ENCODE data around the gene ISYNA1. TPM values are rescaled to one million over a fixed set of nuclear protein-coding genes. Genes with fewer than 3 reads are reported as not detected.

ISYNA1 gene
- total RNA-seq, 1 donor from 2014 or later = 153 TPM

DNA sequence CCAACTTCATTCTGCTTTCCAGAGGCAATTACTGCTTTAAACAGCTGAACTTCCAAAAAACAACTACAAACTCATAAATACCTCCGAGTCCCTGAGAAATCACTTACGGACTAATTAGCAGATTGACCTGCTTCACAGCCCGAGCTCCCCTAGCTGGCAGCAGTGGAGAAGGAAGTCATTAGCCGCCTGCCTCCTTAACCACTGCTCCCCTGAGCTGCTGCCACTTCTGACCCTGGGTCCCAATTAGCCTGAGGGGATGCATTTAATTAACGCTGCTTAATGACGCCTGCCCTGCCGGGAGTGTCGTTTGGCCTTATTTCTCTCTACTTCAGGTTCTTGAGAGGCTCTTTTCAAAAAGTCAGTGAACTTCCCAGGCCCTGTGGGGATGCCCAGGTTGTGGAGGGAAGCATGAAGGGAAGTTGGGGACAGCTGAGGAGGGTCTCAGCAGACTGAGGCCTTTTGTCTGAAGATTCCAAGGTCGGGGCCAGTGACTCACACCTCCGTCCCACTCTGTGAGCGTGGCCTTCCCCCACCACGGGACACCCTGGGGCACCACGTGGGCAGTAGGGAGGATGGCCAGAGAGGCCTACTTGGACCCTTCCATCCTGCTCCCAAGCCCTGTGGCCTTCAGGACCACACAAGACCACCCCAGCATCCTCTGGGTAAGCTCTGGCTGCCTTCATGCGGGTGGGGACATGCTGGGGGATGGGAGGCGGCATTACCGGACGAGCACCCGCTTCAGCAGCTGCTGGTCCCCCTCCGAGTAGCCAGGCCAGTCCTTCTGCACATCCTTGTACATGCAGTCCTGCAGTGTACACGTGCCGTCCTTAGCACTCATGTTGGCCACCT is 19.8 kb upstream of the ISYNA1 start:
- peaks cover 44% of the 10 kb centered on the region for H3K4me1 ChIP-seq (ENCODE audit: insufficient read depth, low read length)
- no peak overlapping the region for H3K4me2 ChIP-seq (ENCODE audit: low read length)
- Mint-ChIP-seq H3K9me3 (ENCODE audit: unreplicated experiment) (no peaks in the 10 kb centered on the region), H3K4me1 (ENCODE audit: low read depth, unreplicated experiment) (peaks cover 7% of the 10 kb centered on the region), H3K4me3 (ENCODE audit: unreplicated experiment) (no peak overlapping the region), H3K27ac (ENCODE audit: unreplicated experiment) (no peak overlapping the region), H3K36me3 (ENCODE audit: low read depth, unreplicated experiment) (peaks cover 9% of the 10 kb centered on the region), H3K27me3 (ENCODE audit: low read depth, unreplicated experiment) (no peaks in the 10 kb centered on the region)
- H2AFZ ChIP-seq (ENCODE audit: low read depth, low read length) = no peak overlapping the region
- no peak overlapping the region for H3K4me3 ChIP-seq (ENCODE audit: insufficient read depth, low read depth, low read length)
- TF ChIP-seq, protein P1, sequence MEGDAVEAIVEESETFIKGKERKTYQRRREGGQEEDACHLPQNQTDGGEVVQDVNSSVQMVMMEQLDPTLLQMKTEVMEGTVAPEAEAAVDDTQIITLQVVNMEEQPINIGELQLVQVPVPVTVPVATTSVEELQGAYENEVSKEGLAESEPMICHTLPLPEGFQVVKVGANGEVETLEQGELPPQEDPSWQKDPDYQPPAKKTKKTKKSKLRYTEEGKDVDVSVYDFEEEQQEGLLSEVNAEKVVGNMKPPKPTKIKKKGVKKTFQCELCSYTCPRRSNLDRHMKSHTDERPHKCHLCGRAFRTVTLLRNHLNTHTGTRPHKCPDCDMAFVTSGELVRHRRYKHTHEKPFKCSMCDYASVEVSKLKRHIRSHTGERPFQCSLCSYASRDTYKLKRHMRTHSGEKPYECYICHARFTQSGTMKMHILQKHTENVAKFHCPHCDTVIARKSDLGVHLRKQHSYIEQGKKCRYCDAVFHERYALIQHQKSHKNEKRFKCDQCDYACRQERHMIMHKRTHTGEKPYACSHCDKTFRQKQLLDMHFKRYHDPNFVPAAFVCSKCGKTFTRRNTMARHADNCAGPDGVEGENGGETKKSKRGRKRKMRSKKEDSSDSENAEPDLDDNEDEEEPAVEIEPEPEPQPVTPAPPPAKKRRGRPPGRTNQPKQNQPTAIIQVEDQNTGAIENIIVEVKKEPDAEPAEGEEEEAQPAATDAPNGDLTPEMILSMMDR (IDR thresholded peaks at IDR 0.05; ENCODE audit: insufficient read depth, low read depth, low read length) = no peak
- TF ChIP-seq EZH2 (IDR thresholded peaks at IDR 0.05; ENCODE audit: insufficient read depth, low read length) = no peak
- peaks cover 76% of the 10 kb centered on the region for H4K20me1 ChIP-seq (ENCODE audit: insufficient read depth, low read length)
- H3K79me2 ChIP-seq (ENCODE audit: insufficient read depth, low read length) = peaks cover 5% of the 10 kb centered on the region
- FAIRE-seq = no peak
- no peak overlapping the region for H3K27ac ChIP-seq (ENCODE audit: low read depth, low read length)
- no peaks in the 10 kb centered on the region for H3K27me3 ChIP-seq (ENCODE audit: insufficient read depth, low read length)
- H3K9me3 ChIP-seq (ENCODE audit: insufficient read depth, low read depth, low read length) = peaks cover 4% of the 10 kb centered on the region
- H3K9ac ChIP-seq (ENCODE audit: low read length) = no peak overlapping the region
- peaks cover 6% of the 10 kb centered on the region for H3K36me3 ChIP-seq (ENCODE audit: insufficient read depth, low read length)
- no peak for DNase-seq (ENCODE audit: low read depth)

DNA sequence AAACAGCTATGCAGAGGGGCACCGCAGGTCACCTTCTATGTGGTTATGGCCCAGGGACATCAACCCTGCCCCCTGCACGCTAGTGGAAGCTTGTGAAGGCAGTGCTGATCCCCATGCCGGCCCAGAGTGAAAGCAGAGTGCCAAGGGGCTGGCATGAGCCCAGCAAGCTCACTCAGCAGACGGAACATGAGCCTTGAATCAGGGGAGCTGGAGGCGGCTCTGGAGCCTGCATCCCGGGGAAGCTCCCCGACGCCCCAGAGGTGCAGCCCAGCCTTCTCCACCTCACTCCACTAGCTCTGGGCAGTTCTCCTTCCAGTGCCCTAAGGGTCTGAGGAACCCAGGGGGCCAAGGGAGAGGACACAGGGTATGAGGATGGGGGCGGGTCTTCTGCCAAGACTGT is 19.0 kb upstream of the ISYNA1 start:
- no peak overlapping the region for H3K4me2 ChIP-seq (ENCODE audit: low read length)
- peaks cover 4% of the 10 kb centered on the region for H3K9me3 ChIP-seq (ENCODE audit: insufficient read depth, low read depth, low read length)
- no peak overlapping the region for H3K4me3 Mint-ChIP-seq (ENCODE audit: unreplicated experiment)
- peaks cover 11% of the 10 kb centered on the region for H3K4me1 Mint-ChIP-seq (ENCODE audit: low read depth, unreplicated experiment)
- no peak overlapping the region for H3K27ac ChIP-seq (ENCODE audit: low read depth, low read length)
- no peak overlapping the region for H3K4me3 ChIP-seq (ENCODE audit: insufficient read depth, low read depth, low read length)
- H3K9me3 Mint-ChIP-seq (ENCODE audit: unreplicated experiment) = no peaks in the 10 kb centered on the region
- H4K20me1 ChIP-seq (ENCODE audit: insufficient read depth, low read length) = peaks cover 76% of the 10 kb centered on the region
- no peak overlapping the region for H3K27ac Mint-ChIP-seq (ENCODE audit: unreplicated experiment)
- H3K4me1 ChIP-seq (ENCODE audit: insufficient read depth, low read length) = peaks cover 45% of the 10 kb centered on the region
- H3K27me3 Mint-ChIP-seq (ENCODE audit: low read depth, unreplicated experiment) = no peaks in the 10 kb centered on the region
- peaks cover 5% of the 10 kb centered on the region for H3K79me2 ChIP-seq (ENCODE audit: insufficient read depth, low read length)
- no peak for DNase-seq (ENCODE audit: low read depth)
- H3K36me3 Mint-ChIP-seq (ENCODE audit: low read depth, unreplicated experiment) = peaks cover 11% of the 10 kb centered on the region
- no peak overlapping the region for H2AFZ ChIP-seq (ENCODE audit: low read depth, low read length)
- H3K9ac ChIP-seq (ENCODE audit: low read length) = no peak overlapping the region
- peaks cover 6% of the 10 kb centered on the region for H3K36me3 ChIP-seq (ENCODE audit: insufficient read depth, low read length)
- no peak for FAIRE-seq
- no peaks in the 10 kb centered on the region for H3K27me3 ChIP-seq (ENCODE audit: insufficient read depth, low read length)
- TF ChIP-seq, protein P1 (IDR thresholded peaks at IDR 0.05; ENCODE audit: insufficient read depth, low read depth, low read length) = no peak
- TF ChIP-seq EZH2 (IDR thresholded peaks at IDR 0.05; ENCODE audit: insufficient read depth, low read length) = no peak

- no peak overlapping the region for H3K9ac ChIP-seq (ENCODE audit: low read length)
- Mint-ChIP-seq H3K36me3 (ENCODE audit: low read depth, unreplicated experiment) (peaks cover 11% of the 10 kb centered on the region), H3K9me3 (ENCODE audit: unreplicated experiment) (no peaks in the 10 kb centered on the region), H3K4me3 (ENCODE audit: unreplicated experiment) (no peak overlapping the region), H3K27ac (ENCODE audit: unreplicated experiment) (no peak overlapping the region), H3K4me1 (ENCODE audit: low read depth, unreplicated experiment) (peaks cover 11% of the 10 kb centered on the region), H3K27me3 (ENCODE audit: low read depth, unreplicated experiment) (no peaks in the 10 kb centered on the region)
- H3K27me3 ChIP-seq (ENCODE audit: insufficient read depth, low read length) = no peaks in the 10 kb centered on the region
- peaks cover 76% of the 10 kb centered on the region for H4K20me1 ChIP-seq (ENCODE audit: insufficient read depth, low read length)
- H3K36me3 ChIP-seq (ENCODE audit: insufficient read depth, low read length) = peaks cover 6% of the 10 kb centered on the region
- TF ChIP-seq, protein P1 (IDR thresholded peaks at IDR 0.05; ENCODE audit: insufficient read depth, low read depth, low read length) = no peak
- TF ChIP-seq EZH2 (IDR thresholded peaks at IDR 0.05; ENCODE audit: insufficient read depth, low read length) = no peak
- no peak overlapping the region for H3K4me3 ChIP-seq (ENCODE audit: insufficient read depth, low read depth, low read length)
- no peak overlapping the region for H2AFZ ChIP-seq (ENCODE audit: low read depth, low read length)
- H3K4me1 ChIP-seq (ENCODE audit: insufficient read depth, low read length) = peaks cover 39% of the 10 kb centered on the region
- no peak overlapping the region for H3K27ac ChIP-seq (ENCODE audit: low read depth, low read length)
- H3K79me2 ChIP-seq (ENCODE audit: insufficient read depth, low read length) = peaks cover 5% of the 10 kb centered on the region
- FAIRE-seq (no peak), DNase-seq (ENCODE audit: low read depth) (no peak)
- peaks cover 4% of the 10 kb centered on the region for H3K9me3 ChIP-seq (ENCODE audit: insufficient read depth, low read depth, low read length)
- no peak overlapping the region for H3K4me2 ChIP-seq (ENCODE audit: low read length)
Observed at GRCh38 chr19:18456279-18456678, 18.3 kb upstream of the ISYNA1 start.

All from astrocyte (in vitro differentiated cells and primary cell).